NCI-H2227 (cell line): Measurements from ENCODE around the gene ARL6IP1.
"Not testable (repeated sequence)": the region's sequence is repeated elsewhere in the genome, so short reads cannot be mapped to it uniquely, and the experiment has no call there.

Source experiments
- DNase-seq: peaks from one replicate; lab custom pipeline; 2025; ENCODE audit not compliant: unreplicated experiment; lab: John Stamatoyannopoulos, UW

Gene ARL6IP1

GRCh38 chr16:18800293-18800692 lies 1.1 kb downstream of the ARL6IP1 start:
- DNase-seq: no peak

GRCh38 chr16:18799500-18799899 lies 1.8 kb downstream of the ARL6IP1 start:
- no peak for DNase-seq

DNA sequence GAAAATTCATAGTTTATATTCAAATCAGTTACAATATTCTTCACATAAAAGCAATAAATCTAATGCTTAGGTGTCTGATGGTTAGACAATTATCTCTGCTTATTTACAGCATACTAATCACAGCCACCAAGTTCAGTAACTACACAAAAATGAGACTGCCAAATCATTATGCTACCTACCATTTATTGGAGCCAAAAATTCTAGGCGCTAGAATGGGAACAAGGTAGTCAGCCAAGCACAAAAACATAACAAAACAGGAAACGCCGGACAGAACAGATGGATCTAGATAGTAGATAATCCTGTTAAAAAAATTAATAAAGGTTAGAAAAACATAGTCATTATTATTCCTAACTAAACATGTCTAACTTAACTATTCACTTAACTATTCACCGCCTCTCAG lies 3.6 kb downstream of the ARL6IP1 start:
- no peak for DNase-seq

DNA sequence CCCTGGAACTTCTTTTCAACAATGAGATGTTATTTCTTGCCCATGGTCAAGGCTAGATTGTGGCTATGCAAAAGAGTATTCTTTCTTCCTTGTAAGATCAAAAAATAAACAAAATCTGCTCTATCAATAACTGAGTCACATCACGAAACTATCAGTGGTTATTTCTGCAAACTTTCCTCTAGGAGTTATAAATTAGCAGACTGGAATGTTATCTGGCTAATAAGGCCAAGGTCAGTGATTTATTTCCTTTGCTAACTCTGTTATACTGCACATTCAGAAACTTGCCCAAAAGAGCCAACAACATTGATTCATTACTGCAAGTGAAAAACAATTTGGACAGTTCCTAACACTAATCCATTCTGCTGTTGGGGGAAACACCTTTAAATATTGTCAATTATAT lies 5.0 kb downstream of the ARL6IP1 start:
- DNase-seq: no peak

- no peak for DNase-seq
Measured at GRCh38 chr16:18792836-18793433, 8.4 kb downstream of the ARL6IP1 start.

DNA sequence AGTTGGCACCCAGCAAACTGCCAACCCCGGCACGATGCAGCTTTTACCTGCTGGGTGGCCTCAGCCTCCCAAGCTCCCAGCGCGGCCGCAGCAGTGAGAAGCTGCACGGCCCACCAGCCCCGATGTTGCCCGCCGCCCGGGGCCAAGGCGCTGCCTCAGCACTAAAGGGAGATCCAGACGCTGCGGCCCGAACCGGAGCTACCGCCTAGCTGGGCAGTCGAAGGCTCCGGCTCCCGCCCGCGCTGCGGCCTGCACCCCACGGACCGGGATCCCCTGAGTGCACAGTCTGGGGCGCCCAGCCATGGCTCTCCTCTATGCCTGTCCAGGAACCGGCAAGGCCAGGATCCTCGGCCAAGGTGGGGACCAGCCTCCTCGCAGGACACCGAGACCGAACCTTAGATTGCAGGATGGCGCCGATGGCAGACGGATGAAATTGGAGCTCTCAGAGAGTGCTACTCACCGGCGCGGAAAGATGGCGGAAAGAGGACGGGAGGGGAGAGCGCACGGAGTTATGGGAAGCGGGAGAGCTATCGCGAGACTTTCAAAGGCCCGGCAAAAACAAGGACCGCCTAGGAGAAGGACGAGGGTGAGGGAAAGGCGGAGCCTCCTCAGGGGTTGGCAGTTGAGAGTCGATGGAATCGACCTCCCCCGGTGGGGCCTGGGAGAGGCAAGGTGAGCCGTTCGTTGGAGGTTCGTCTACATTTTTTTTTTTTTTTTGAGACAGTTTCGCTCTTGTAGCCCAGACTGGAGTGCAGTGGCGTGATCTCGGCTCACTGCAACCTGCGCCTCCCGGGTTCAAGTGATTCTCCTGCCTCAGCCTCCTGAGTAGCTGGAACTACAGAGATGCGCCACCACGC lies 11.3 kb downstream of the ARL6IP1 start, which contains the start of gene RPS15A:
TSS of gene RPS15A (minus strand) at position 485 of the 857 bp plus-strand sequence. CDS start 1,221 bp downstream, outside the sequence.
- DNase-seq: peak; percentile 98

GRCh38 chr16:18789515-18789849 lies 11.9 kb downstream of the ARL6IP1 start:
- DNase-seq: no peak

GRCh38 chr16:18788828-18789514 lies 12.4 kb downstream of the ARL6IP1 start:
- DNase-seq: no peak

DNA sequence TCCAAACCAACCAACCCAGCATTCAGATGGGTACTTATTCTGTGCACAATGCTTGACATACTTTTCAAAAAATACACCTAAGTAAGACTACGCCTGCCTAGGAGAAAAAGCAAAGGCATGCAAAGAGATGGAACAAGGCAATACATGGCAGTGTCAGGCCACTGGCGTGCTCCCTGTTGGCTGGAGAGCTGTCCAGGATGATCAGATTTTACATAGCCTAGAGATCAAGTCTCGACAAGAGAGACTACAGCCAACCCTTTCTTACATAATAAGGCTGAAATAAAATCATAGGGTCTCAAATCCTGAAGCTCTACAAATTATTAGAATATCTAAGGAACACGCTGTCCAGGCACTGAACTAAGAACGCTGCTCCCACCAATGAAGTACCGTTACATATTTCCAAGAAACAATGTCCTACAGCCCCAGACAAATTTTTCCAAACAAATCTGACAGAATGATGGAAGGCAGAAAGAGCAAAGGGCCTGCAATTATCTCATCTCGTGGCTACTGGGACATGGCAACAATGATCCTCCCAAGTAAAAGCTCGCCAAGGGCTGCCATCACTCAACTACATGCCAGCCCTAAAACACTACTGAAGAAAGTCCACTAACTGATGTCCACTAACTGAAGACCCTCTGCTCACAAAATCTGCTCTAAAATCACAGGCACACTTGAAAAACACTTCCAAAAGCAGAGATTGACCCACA lies 16.3 kb downstream of the ARL6IP1 start:
- no peak for DNase-seq

GRCh38 chr16:18783430-18784341 lies 17.7 kb downstream of the ARL6IP1 start:
- no peak for DNase-seq

GRCh38 chr16:18782697-18783429 lies 18.5 kb downstream of the ARL6IP1 start:
- DNase-seq: no peak

DNA sequence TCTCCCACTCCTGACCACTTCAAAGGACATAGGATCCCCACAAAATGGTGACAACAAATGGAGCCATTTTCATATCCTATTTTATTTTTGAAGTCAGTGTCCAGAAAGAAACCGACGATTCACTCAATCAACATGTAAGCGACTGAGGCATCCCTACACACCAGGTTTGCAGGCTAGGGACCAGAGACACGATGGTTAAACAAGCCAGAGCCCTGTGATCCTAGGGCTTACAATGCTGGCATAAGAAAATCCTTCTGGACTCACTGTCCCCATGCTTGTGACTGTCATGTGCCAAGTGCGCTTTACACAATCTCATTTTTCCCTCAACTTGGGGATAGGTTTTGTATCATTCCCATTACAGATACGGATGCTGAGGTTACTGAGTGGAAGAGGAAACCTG lies 20.1 kb downstream of the ARL6IP1 start:
- DNase-seq: not testable (repeated sequence)

DNA sequence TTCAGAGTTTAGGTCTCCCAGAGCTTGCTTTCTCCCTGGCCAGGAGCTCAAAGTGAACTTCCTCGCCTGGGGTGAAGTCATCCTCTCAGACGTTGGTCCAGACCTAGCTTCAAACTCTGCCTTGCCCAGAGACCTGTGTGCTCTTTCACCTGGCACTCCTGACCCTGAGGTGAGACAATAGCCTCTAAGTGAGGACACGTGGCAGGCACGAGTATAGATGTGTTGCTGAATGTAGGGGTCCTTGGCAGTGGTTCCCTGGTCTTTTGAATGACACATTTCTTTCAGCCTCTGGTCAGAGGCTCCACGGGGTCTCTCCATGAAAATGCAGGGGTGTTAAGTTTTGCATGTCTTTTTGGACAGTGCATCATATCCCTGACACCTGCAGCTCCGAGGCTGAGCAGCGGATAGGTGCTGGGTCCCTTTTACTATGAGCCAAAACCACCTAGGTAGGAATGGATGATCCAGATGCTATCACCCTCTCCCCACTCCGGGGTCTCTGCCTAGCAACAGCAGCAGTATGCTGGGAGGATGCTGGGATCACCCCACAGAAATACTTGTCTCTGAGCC lies 20.8 kb downstream of the ARL6IP1 start:
- DNase-seq: not testable (repeated sequence)

GRCh38 chr16:18777664-18778063 lies 23.7 kb downstream of the ARL6IP1 start:
- not testable (repeated sequence) for DNase-seq

- DNase-seq: not testable (repeated sequence)
Measured at GRCh38 chr16:18776334-18776733, 25.0 kb downstream of the ARL6IP1 start.

GRCh38 chr16:18774651-18775050 lies 26.7 kb downstream of the ARL6IP1 start:
- not testable (repeated sequence) for DNase-seq

- not testable (repeated sequence) for DNase-seq
Measured at GRCh38 chr16:18772171-18772570, 29.2 kb downstream of the ARL6IP1 start.

- DNase-seq: not testable (repeated sequence)
Measured at GRCh38 chr16:18770336-18770962, 30.9 kb downstream of the ARL6IP1 start.

- not testable (repeated sequence) for DNase-seq
Measured at GRCh38 chr16:18767217-18767616, 34.1 kb downstream of the ARL6IP1 start.
